Activated naive CD8-positive, alpha-beta T cell treated with anti-CD3 and anti-CD28 coated beads, Interleukin-2, amount 10 ng/mL, durations not matched to agents 7 days and 5 days (primary cell): ENCODE results near the gene CCL26. TPM values are rescaled to one million over a fixed set of nuclear protein-coding genes. Genes with fewer than 3 reads are reported as not detected.
A peak's percentile ranks its signal among the peaks of the same experiment; 100 is the strongest.

Experiments used
- ATAC-seq: fragments of 150-1000 bp; cut with Tn5 transposase; one replicate; pipeline ENCODE4 v1.10.0; 2021; ENCODE audit warnings: low read depth, moderate library complexity
- POLR2A ChIA-PET: fragments of 350-600 bp; sonication (Branson Sonifier 250); formaldehyde crosslinking; loops from one replicate; lab custom pipeline; 2021; ENCODE audit warnings: antibody characterized with exemption; lab: Charles Lee
- DNase-seq: peaks from one replicate; pipeline ENCODE4 v3.0.0; 2021
- H3K27ac Mint-ChIP-seq: one replicate; pipeline ENCODE4 v1.8.0; 2022; ENCODE audit warnings: mild to moderate bottlenecking, mixed read lengths
- H3K27me3 Mint-ChIP-seq: one replicate; pipeline ENCODE4 v1.8.0; 2022; ENCODE audit warnings: mild to moderate bottlenecking, moderate library complexity, mixed read lengths
- H3K36me3 Mint-ChIP-seq: one replicate; pipeline ENCODE4 v1.8.0; 2021; ENCODE audit warnings: mild to moderate bottlenecking, mixed read lengths
- H3K4me1 Mint-ChIP-seq: one replicate; pipeline ENCODE4 v1.8.0; 2021; ENCODE audit warnings: mixed read lengths
- H3K4me3 Mint-ChIP-seq: one replicate; pipeline ENCODE4 v1.8.0; 2022; ENCODE audit warnings: mild to moderate bottlenecking, moderate library complexity, mixed read lengths
- H3K9me3 Mint-ChIP-seq: one replicate; pipeline ENCODE4 v1.8.0; 2021; ENCODE audit warnings: mixed read lengths
- total RNA-seq, 2 experiments: library from RNA; stranded (reverse); gene quantifications; one replicate each; pipeline ENCODE4 v1.2.3, GENCODE V29; 2021

CCL26 gene
- total RNA-seq, 2 experiments from 2014 or later = not detected

DNA sequence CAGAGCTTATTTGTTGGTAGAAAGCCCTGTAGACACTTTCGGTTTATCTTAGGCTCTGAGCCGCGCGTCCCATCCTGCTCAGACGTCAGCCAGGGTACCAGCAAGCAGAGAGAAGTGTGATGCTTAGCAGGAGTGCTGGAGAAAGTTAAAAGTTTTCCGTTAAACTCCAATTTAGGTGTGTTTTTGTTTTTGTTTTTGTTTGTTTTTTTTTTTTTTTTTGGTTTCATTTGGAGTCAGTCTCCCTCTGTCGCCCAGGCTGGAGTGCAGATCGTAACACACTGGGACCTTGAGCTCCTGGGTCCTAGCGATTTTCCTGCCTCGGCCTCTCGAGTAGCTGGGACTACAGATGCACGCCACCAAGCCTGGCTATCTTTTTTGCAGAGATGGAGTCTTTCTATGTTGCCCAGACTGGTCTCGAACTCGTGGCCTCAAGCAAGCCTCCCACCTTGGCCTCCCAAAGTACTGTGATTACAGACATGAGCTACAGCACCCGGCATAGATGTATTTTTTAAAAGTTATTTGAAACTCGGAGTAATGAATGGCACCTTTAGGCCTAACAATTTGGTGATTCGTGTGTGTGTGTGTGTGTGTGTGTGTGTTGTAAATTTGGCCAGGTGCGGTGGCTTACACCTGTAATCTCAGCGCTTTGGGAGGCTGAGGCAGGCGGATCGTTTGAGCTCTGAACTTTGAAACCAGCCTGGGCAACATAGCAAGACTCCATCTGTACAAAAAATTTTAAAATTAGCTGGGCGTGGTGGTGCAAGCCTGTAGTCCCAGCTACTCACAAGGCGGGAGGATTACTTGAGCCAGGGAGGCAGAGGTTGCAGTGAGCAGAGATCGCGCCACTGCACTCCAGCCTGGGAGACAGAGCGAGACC is 32.0 kb downstream of the CCL26 start:
- peaks cover 12% of the 10 kb centered on the region for H3K4me1 Mint-ChIP-seq
- H3K27me3 Mint-ChIP-seq = peaks cover 37% of the 10 kb centered on the region
- POLR2A ChIA-PET = interaction anchor here (0.7 to 3.1 kb wide), 5 partner anchors 10 to 157 kb away, joined by 3 to 20 read pairs (median 4); no protein-coding TSS in a partner anchor
- H3K4me3 Mint-ChIP-seq = peak overlapping the region; percentile 92
- H3K9me3 Mint-ChIP-seq = no peaks in the 10 kb centered on the region
- DNase-seq (no peak), ATAC-seq (peak; percentile 37)
- peak overlapping the region; percentile 92 for H3K27ac Mint-ChIP-seq
- no peaks in the 10 kb centered on the region for H3K36me3 Mint-ChIP-seq

GRCh38 chr7:75738975-75739795 is 32.8 kb downstream of the CCL26 start:
- no peaks in the 10 kb centered on the region for H3K9me3 Mint-ChIP-seq

GRCh38 chr7:75738604-75738974 is 33.4 kb downstream of the CCL26 start, which contains the start of gene HIP1:
HIP1 (minus strand) TSS chr7:75738941; CDS start chr7:75738920, 21 bp downstream.
- peak within 1 kb of the TSS; percentile 92 for H3K4me3 Mint-ChIP-seq
- H3K36me3 Mint-ChIP-seq = no peaks in the 10 kb centered on the region
- peaks cover 12% of the 10 kb centered on the region for H3K4me1 Mint-ChIP-seq
- ATAC-seq = no peak
- no peak for DNase-seq
- peaks cover 37% of the 10 kb centered on the region for H3K27me3 Mint-ChIP-seq
- no peaks in the 10 kb centered on the region for H3K9me3 Mint-ChIP-seq
- POLR2A ChIA-PET = interaction anchor here (0.6 to 3.1 kb wide), 4 partner anchors 11 to 72 kb away, joined by 3 to 20 read pairs (median 6); no protein-coding TSS in a partner anchor
- peak within 1 kb of the TSS; percentile 92 for H3K27ac Mint-ChIP-seq

More at GRCh38 chr7:75738975-75739795, 32.8 kb downstream of the CCL26 start:
- POLR2A ChIA-PET = interaction anchor here (0.8 to 3.1 kb wide), 4 partner anchors 10 to 146 kb away, joined by 3 to 20 read pairs (median 6); no protein-coding TSS in a partner anchor
- peaks cover 12% of the 10 kb centered on the region for H3K4me1 Mint-ChIP-seq
- DNase-seq (peak; percentile 99), ATAC-seq (peak; percentile 98)
- H3K27me3 Mint-ChIP-seq = peaks cover 37% of the 10 kb centered on the region
- peak overlapping the region; percentile 92 for H3K4me3 Mint-ChIP-seq
- no peaks in the 10 kb centered on the region for H3K36me3 Mint-ChIP-seq
- H3K27ac Mint-ChIP-seq = peak overlapping the region; percentile 92

DNA sequence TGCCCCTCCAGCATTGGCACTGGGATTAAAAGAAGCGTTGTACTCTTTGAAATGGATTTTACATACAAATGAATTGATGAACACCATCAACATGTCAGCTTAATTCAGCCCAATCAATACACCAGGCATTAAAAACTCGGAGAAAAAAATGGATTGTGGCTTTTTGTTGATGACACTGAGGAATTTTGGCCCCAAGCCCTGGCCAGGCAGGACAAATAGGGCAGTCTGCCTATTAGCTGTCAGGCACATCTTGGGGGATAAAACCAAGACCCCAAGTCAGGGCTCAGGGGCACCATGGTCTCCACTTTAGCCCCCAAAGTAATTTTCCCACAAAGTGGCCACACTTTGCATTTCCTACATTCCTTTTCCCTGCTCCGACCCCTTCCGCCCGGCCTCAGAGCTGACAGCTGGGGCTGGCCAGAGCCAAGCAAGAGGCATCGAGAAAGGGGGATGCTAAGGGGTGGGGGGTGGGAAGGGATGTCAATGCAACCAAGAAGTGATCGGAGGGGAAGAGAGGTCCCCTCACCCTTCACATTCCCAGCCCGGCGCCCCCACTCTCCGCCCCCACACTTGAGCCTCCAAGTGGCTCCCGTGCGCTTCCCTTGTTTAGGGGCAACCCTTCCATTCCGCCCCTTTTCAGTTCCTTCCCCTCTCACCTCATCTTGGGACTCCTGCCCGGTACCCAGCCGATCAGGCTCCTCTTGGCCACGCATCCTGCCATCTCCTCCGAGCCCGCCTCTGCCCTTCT is 34.0 kb downstream of the CCL26 start:
- DNase-seq (no peak), ATAC-seq (no peak)
- no peaks in the 10 kb centered on the region for H3K9me3 Mint-ChIP-seq
- POLR2A ChIA-PET = interaction anchor here (0.6 to 3.1 kb wide), 2 partner anchors 10 to 73 kb away, joined by 4 to 20 read pairs; no protein-coding TSS in a partner anchor
- H3K36me3 Mint-ChIP-seq = no peaks in the 10 kb centered on the region
- peaks cover 35% of the 10 kb centered on the region for H3K27me3 Mint-ChIP-seq
- peak overlapping the region; percentile 76 for H3K27ac Mint-ChIP-seq
- peak overlapping the region; percentile 92 for H3K4me3 Mint-ChIP-seq
- H3K4me1 Mint-ChIP-seq = peaks cover 12% of the 10 kb centered on the region

DNA sequence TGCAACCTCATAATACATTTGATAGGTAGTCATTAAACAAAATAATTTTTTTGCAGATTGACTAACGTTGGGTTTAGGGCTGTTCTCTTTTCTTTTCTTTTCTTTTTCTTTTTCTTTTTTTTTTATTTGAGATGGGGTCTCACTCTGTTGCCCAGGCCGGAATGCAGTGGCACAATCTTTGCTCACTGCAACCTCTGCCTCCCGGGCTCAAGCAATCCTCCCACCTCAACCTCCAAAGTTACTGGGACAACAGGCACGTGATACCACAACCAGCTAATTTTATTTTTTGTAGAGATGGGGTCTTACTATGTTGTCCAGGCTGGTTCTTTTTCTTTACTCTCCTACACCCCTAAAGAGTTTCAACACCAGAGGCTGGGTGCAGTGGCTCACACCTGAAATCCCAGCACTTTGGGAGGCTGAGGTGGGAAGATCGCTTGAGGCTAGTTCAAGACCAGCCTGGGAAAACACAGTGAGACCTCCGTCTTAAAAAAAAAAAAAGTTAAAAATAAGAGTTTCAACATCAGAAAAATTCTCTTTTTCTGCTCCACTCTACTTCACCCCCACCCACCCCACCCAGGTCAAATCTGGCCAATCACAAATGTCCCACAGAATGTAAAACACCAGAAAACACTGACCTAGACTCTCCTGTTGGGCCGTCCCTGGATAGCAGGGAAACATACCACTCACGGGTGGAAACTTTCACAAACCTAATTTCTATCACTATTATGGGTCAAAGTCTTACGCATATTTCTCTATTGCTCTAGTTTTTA is 36.2 kb downstream of the CCL26 start:
- Mint-ChIP-seq H3K4me3 (no peak overlapping the region), H3K27me3 (peaks cover 27% of the 10 kb centered on the region), H3K4me1 (peaks cover 14% of the 10 kb centered on the region), H3K36me3 (peaks cover 1% of the 10 kb centered on the region), H3K9me3 (no peaks in the 10 kb centered on the region), H3K27ac (no peak overlapping the region)
- DNase-seq = no peak
- POLR2A ChIA-PET = interaction anchor here (1.0 kb wide), 1 partner anchor 8 kb away, joined by 4 read pairs; no protein-coding TSS in a partner anchor
- no peak for ATAC-seq

DNA sequence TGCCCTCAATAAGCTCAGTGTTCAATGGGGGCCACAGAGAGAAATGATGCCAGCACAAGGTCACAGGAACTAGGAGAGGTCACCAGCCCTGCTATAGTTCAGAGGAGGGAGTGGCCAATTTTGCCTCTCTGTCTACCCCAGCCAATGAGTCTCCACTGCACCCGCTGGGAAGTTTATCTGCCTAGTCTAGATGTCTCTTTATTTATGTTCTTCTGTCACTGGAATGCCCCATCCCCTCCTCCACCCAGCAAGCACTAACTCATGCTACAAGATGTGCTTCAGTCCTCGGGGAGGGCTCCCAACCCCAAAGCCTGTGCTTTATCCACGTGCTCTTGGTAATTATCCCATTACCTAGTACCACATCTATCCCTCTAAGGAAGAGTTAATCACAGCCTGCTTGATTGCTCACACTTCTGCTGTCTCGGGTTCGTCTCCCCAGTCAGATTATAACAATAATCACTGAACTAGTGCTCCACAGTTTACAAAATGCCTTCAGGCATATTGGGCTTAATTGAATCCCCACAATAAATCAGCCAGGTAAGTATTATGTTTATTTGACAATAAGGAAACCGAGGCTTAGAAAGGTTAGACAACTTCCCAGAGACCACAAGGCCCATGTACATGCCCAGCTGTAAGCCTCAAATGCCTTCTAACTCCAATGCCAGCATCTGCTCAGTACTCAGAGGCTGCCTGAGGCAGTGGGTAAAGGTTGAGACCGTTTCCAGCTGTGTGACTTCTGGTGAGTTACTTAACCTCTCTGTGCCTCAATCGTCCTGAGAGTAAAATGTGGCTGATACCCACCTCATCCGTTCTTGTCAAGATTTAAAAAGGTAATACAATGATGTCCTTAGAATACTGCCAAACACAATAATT is 37.2 kb downstream of the CCL26 start:
- DNase-seq (no peak), ATAC-seq (no peak)
- Mint-ChIP-seq H3K4me3 (no peak overlapping the region), H3K9me3 (no peaks in the 10 kb centered on the region), H3K27me3 (peaks cover 25% of the 10 kb centered on the region), H3K4me1 (peaks cover 13% of the 10 kb centered on the region), H3K36me3 (peaks cover 1% of the 10 kb centered on the region), H3K27ac (no peak overlapping the region)
- POLR2A ChIA-PET = no interaction called here

DNA sequence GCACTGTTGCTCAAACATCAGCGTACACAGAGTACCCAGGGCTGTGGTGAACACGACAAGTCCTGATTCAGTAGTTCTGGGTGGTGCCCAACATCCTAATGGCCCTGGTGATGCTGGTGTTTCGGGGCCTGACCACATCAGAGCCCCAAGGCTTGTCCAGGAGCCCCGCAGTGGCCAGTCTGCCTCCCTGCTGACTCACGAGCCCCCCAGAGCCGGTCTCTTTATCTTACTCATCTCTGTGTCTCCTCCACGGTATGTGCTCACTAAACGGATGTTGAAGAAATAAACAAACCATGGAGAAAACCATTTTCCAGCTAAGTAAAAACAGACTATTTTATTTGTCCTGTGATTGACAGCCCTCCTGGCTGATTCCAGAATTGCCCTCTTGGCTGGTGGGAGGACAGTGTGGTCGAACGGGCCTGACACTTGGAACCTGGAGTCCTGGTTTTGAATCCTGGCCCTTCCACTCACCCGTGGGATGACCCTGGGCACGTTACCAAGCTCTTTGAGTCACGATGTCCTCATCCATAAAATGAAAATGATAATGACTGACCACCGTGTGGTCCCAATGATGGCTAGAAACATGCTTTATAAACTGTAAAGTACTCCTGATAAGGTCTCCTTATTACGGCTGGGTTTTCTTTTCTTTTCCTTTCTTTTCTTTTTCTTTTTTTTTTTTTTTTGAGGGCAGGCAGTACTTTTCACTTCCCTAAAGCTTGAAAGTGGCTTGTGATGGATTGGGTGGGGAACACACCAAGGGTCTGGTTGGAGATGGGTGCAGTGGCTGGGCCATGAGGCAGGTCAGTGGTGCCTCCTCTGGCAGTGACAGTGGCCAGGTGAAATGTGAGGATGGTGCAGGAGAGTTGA is 39.0 kb downstream of the CCL26 start:
- DNase-seq (no peak), ATAC-seq (no peak)
- Mint-ChIP-seq H3K4me3 (no peak overlapping the region), H3K4me1 (peaks cover 16% of the 10 kb centered on the region), H3K9me3 (no peaks in the 10 kb centered on the region), H3K27me3 (peaks cover 19% of the 10 kb centered on the region), H3K27ac (no peak overlapping the region), H3K36me3 (peaks cover 1% of the 10 kb centered on the region)
- POLR2A ChIA-PET = no interaction called here

GRCh38 chr7:75732016-75732521 is 39.9 kb downstream of the CCL26 start:
- no peak for DNase-seq
- H3K36me3 Mint-ChIP-seq = peaks cover 1% of the 10 kb centered on the region
- POLR2A ChIA-PET = no interaction called here
- H3K4me1 Mint-ChIP-seq = peaks cover 22% of the 10 kb centered on the region
- H3K4me3 Mint-ChIP-seq = no peak overlapping the region
- H3K27ac Mint-ChIP-seq = peak overlapping the region; percentile 3
- no peak for ATAC-seq
- no peaks in the 10 kb centered on the region for H3K9me3 Mint-ChIP-seq
- peaks cover 11% of the 10 kb centered on the region for H3K27me3 Mint-ChIP-seq

DNA sequence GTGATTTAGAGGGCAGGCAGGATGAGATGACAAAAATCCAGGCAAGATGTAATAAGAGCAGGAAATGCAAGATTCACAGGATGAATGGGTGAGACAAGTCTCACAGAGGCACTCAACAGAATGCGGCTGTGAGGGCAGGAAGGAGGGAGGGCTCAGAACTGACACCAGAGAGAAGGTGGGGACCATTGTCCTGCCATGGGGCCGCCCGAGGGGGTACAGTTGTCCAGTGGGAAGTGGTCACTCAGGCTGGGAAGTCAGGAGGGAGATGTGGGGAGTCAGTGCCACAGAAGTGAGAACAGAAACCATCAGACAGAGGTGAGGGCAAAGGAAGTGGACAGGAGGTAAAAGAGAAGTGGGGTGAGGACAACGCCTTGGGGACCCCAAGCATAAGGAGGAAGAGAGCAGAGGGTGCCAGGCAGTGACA is 42.1 kb downstream of the CCL26 start:
- peaks cover 1% of the 10 kb centered on the region for H3K36me3 Mint-ChIP-seq
- H3K27ac Mint-ChIP-seq = peak overlapping the region; percentile 67
- no peaks in the 10 kb centered on the region for H3K27me3 Mint-ChIP-seq
- no peak for ATAC-seq
- peak overlapping the region; percentile 25 for H3K4me3 Mint-ChIP-seq
- peaks cover 22% of the 10 kb centered on the region for H3K4me1 Mint-ChIP-seq
- DNase-seq = no peak
- POLR2A ChIA-PET = interaction anchor here (0.7 kb wide), 1 partner anchor 112 kb away, joined by 3 read pairs; no protein-coding TSS in a partner anchor
- no peaks in the 10 kb centered on the region for H3K9me3 Mint-ChIP-seq

GRCh38 chr7:75727881-75728593 is 44.0 kb downstream of the CCL26 start:
- DNase-seq = peak; percentile 53

More at GRCh38 chr7:75727881-75728593, 44.0 kb downstream of the CCL26 start:
- Mint-ChIP-seq H3K4me3 (peak overlapping the region; percentile 73), H3K36me3 (peaks cover 1% of the 10 kb centered on the region), H3K27ac (peak overlapping the region; percentile 78), H3K27me3 (no peaks in the 10 kb centered on the region), H3K9me3 (no peaks in the 10 kb centered on the region), H3K4me1 (peaks cover 22% of the 10 kb centered on the region)
- POLR2A ChIA-PET = interaction anchor here (0.6 to 1.7 kb wide), 6 partner anchors 8 to 242 kb away, joined by 3 to 20 read pairs (median 4); partner anchors contain the start of gene HIP1
- ATAC-seq = peak; percentile 97
